COLO829 (cell line): ENCODE measurements around the gene GNB1L.
A peak's percentile ranks its signal among the peaks of the same experiment; 100 is the strongest.

Source experiments
- DNase-seq: peaks from one replicate; pipeline ENCODE4 v3.0.0; 2012; ENCODE audit warnings: low spot score

Gene GNB1L

DNA sequence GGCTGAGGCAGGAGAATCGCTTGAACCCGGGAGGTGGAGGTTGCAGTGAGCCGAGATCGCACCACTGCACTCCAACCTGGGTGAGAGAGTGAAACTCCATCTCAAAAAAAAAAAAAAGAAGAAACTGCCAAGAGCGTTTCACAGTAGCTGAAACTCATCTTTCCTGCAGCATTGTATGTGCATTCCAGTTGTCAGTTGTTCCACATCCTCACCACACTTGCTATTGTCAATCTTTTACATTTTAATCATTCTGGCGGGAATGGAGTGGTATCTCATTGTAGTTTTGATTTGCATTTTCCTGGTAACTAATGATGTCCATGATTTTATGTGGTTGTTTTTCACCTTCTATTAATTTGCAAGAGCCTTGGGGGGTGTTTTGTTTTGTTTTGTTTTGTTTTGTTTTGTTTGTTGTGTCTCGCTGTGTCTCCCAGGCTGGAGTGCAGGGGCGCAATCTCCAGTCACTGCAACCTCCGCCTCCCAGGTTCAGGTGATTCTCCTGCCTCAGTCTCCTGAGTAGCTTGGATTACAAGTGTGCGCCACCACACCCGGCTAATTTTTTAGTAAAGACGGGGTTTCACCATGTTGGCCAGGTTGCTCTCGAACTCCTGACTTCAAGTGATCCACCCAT, 8.1 kb upstream of the GNB1L start:
- DNase-seq = no peak

DNA sequence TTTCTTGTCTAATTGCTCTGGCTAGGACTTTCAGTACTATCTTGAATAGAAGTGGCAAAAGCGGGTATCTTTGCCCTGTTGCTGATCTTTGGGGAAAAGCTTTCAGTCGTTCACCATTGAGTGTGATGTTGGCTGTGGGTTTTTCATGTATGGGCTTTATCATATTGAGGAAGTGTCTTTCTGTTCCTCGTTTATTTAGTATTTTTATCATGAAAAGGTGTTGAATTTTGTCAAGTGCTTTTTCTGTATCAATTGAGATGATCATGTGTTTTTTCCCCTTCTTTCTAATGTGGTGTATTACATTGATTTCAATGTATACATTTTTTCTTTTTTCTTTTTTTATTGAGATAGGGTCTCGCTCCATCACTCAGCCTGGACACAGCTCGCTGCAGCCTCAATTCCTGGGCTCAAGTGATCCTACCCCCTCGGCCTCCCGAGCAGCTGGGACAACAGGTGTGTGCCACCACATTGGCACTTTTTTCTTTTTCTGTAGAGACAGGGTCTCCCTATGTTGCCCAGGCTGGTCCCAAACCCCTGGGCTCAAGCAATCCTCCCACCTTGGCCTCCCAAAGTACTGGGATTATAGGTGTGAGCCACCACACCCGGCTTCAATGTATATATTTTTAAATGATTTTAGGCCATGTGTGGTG, 5.3 kb upstream of the GNB1L start:
- no peak for DNase-seq

DNA sequence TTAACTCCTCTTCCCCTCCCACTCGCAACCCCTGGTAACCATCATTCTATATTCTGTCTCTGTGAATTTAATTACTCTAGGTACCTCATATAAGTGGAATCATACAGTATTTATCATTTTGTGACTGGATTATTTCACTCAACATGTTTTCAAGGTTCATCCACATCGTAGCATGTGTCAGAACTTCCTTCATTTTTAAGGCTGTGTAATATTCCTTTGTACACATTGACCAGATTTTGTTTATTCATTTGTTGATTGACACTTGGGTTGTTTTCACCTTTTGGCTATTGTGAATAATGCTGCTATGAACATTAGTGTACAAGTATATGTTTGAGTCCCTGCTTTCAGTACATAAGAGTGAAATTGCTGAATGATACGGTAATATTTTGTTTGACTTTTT, 2.7 kb upstream of the GNB1L start:
- DNase-seq = no peak

DNA sequence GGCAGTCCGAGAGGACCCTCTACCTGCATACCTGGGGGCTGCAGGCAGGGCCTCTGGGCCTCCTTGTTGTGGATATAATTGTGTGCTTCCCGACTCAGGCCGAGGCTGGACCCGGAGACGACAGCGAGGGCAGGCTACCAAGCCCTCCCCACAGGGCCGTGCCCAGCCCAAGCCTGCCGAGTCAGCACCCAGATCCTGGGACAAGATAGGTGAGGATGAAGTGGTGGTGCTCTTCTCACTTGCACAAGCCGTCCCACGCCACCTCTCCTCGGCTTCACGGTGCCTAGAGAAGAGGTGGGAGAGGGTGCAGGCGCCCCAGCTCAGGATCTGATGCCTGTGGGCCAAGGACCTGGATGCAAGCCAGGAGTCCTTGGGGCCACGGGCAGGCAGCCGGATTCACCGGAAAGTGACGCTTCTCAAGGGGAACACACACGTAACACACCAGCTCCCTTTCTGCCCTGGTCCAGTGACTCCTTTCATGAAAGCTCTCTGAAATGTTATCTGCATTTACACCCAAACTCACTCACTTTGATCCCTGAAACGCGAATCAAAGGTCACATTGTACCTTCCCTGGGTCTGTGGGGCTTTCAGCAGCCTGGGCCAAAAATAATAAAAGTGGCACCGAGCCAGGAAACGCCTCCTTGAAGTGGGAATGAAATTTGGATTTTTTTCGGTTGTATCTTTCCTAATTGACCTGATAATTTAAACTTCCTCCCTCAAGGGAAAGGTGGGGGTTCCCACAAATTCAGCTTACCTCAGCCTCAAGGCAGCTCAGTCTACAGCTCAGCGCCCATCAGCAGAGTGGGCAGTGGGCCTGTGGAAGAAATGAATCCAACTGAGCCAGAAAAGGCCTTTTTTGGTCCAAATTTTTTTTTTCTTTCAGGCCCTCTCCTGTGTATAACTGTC, 1.1 kb upstream of the GNB1L start:
- DNase-seq = peak; percentile 92

DNA sequence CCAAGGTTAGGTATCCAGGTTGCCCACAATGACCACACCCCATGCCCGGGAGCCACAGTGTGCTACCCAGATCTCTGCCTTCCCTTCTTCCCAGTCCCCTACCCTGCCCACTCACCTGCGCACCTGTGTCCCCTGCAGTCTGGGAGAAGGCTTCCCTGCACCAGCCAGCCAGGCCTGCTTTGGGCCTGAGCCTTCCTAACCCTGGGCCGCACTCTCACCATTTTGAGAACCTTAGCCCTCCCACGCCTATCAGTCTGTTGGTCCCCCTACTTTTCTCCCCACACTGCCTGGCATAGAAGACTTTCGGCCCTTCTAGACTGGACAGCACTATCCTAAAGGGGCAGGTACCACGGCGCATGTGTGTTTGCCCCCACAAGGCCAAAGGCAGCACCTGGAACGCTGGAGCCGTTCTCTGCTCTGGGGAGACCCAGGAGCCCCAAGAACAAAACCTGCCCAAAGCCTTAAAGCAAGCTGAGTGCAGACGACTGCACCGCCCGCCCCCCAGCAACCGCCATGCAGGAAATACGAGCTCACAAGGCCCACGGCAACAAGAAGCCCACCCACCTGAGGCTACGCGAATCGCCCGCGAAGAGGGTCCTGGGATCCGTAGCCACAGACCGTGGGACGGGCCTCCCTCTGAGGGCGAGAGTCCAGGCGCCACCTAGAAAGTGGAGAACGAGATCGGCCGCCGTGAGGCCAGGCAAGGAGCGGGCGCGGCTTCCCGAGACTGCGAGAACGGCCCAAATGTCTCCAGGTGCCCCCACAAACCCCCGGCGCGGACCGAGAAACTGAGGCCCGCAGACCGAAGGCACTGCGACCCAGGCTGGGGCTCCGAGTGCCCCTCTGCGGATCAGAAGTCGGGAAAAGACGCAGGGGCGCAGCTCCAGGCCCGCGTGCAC, 546 bp downstream of the GNB1L start:
- no peak for DNase-seq

DNA sequence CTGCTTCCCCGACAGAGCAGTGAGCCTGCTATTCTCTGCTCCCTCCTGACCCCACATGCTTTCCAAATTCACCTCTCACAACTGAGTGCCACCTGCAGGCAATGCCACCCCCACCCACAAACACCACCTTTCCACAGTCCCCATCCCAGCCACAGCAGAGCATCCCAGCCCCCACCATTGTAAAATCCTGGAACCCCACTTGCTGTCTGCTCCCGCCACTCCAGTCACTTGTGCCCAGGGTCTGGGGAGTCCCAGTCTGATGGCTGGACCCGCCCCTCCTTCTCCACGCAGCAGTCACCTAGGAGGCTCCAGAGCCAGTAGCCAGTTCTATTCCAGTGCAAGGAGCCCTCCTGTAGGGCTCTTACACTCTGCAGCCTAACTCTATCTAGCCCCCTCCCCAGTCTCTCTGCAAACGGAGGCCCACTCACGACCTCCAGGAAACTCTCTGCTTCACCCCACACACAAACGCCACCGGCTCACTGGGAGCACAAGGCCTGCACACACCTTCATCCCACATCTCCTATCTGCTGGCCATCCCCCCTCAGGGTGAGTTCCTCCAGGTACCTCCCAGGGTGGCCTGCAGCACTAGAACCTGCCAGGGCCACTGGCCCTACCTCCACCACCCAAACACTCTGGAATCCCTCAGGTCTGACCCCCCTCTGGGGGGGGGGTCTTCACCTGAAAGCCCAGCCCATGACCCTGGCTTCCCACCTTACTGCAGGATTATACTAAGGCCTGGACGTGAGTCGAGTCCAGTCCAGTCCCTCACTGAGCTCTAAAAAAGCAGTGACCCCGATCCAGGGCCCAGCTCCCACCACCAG, 1.4 kb downstream of the GNB1L start:
- no peak for DNase-seq

DNA sequence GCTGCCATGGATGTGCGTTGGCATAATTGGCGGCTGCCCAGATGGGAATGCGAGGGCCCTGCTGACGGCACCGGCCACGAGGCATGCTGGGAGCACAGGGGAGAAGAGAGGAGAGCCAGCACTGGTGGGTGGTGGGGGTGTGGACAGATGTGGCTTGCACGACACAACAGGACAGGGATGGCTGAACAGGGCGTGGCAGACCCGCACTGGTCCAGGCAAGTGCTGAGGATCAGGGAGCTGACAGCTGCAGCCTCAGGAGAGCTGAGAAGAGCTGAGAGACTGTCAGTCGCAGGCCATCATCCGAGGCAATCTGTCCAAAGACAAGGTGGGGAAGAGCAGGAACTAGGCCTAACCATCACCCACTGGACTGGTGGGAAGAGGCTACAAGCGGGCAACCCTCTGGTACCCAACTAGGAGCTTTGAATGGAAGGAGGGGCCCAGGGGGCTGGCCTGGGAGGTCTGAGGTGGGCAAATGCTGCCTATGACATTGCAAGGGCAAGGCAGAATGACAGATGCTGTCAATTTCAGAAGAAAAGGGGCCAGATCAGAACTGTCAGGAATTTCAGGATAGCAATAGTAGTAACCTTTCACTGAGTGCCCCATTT, 2.4 kb downstream of the GNB1L start:
- no peak for DNase-seq

DNA sequence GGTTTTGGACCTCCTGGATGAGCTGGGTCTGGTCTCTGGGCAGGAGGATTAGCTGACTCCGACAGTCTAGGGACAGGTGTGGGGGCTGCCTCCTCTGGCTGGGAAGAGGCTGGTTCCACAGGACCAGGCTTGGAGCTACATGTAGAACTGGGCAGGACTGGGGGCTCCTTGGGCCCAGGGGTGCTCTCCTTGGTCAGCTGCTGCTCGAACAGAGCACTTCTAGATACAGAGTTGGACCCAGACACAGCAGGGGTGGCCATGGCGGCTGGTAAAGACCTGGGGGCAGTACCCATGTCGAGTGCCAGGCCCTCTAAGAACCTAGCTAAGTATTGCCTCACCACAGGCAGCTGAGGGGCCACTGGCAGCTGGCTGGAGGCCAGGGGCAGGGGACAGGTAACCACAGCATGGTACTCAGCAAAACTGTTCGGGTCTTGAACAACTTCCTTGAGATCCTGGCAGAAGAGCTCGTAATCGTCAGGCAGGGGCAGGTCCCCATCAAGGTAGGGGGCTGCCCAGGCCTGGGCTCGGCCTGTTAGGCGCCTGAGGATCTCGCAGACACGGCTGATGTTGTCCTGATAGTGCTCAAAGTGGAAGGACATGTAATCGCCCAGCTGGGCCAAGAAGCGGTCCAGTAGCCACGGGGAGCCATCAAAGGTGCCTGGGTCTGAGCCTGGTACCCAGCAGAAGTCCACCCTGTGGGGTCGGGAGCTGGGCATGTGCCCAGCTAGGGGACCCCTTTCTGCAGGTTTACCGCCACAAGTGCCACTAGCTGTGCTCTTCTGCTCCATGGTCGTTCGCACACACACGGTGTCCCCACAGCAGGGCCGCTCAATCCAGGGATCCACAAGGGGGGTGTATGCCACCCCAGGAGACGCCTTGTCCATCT, 3.1 kb downstream of the GNB1L start:
- no peak for DNase-seq

DNA sequence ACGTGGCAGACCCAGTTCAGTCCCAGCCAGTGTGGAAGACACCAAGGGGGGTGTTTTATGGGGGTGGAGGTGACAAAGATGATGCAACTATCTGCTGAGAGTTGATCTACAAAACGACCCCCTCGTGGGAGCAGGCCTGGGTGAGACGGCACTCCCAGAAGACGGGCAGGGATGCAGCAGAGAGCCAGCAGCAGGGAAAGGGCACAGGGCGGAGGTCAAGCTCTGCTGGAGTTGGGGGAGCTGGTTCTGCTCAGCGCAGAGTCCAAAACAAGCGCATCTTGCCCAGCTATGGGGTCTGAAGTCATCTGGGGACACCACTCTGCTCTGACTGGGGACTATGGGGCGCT, 3.9 kb downstream of the GNB1L start:
- no peak for DNase-seq

DNA sequence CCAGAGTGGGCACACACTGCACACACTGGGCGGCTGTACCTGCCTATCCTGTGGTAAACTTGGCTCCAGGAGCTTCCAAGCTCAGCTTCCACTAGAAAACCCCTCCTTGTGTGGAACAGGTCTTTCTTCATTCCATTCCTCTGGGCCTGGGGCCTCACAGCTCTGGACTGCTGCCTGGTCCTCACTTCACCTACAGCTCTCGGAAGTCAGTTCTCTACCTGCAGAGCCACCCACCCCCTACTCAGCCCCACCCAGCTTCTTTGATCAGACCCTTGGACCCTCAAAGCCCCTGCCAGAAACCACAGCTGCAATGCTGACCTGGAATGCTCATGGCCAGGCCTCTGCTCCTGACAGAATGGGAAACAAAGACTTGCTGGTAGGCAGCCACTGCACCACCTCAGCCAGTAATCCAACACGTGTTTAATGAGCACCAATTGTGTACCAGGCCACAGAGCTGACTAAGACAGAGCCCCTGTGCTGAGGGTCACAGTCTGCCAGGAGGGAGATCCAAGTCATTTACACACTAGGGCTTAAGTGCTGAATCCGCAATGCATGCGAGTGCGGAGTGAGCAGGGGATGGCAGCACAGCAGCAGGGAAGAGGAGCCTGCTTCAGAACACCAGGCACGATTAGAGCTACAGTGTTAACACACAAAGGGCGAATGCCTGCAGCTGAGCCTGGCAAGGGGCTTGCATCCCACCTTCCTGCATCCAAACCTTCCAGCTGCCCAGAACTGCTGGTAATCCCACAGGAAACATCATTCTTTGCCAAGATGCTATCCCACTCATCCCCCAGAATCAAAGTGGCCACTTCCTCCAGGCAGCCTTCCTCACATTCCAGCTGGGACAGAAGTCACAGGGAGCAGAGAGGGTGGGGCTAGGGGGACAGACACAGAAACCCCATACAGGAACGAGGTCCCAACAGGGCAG, 4.6 kb downstream of the GNB1L start:
- DNase-seq = no peak

DNA sequence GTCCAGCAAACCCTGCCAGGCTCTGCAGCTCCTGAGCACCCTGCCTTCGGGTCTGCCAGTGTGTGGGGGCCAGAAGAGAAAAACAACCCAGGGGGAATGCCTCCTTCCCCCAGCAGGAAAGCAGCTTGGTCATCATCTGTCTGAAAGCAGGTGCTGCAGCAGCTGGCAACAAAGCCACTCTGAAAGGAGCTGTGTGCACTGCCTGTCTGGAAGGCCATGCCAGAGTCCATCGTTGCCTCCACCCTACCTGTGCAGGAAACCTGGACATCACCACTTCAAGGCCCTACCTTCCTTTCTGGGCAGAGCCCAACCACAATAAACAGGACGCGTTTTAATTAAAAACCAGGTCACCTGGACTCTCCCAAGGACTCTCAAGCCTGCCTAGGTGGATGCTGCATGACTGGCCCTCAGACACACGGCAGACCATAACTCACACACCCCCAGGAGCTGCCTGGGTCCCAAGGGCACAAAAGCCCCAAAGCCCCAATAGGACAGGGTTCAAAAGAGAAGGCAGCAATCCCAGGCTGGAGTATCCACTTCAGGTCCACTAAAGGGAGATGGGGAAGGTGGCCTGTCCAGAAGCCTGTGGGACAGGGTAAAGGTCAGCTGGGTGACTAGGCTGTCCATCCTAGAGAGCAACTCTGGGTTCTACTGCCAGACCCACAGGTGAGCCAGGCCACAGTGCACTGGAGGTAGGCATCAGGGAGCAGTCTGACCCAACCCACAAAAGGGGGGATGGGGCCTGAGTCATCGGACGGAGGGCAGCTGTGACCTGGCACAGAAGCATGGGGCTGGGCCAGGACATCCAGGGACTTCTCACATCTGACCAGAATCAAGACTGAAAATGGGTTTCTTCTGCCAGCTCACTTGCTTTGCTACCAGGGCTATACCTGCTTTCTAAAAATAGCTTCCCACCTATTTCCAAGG, 6.1 kb downstream of the GNB1L start:
- DNase-seq = no peak

DNA sequence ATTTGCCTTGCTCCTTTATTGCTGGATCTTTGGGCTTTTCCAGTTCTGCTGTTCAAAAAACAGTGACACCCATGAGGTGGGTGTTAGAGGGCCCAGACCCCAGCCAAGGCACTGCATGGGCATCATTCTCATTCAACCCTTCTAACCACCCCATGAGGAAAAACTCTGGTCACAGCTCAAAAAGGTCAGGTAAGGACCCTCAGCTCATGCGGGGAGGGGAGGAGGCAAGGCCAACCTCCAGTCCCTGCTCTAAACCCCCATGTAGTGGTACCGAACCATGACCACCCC, 7.4 kb downstream of the GNB1L start:
- DNase-seq = no peak

DNA sequence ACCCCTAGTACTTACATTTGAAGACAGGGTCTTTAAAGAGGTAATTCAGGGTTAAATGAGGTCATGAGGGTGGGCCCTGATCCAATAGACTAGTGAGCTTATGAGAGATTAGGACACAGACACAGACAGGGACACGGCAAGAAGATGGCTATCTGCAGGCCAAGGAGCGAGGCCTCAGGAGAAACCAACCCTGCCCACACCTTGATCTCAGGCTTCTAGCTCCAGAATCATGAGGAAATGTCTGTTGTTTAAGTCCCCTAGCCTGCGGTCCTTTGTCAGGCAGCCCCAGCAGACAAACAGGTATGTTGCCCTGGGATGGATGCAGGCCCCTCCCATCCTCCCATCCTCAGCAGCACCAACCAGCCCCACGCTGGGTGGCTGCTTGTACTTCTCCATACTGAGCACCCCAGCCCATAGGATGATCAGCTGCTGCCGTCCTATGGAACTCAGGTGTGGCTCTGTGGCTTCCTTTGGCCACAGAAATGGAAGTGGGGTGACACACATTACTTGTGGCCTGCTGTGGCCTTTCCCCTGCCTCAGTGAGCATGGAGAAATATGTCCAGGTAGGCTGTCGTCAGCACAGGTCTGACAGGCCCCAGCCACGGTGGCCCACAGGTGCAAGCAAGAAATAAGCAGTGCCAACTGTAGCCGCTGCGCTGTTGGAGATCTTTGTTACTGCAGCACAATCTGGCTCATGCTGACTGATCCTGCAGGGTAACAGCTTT, 7.9 kb downstream of the GNB1L start:
- no peak for DNase-seq

DNA sequence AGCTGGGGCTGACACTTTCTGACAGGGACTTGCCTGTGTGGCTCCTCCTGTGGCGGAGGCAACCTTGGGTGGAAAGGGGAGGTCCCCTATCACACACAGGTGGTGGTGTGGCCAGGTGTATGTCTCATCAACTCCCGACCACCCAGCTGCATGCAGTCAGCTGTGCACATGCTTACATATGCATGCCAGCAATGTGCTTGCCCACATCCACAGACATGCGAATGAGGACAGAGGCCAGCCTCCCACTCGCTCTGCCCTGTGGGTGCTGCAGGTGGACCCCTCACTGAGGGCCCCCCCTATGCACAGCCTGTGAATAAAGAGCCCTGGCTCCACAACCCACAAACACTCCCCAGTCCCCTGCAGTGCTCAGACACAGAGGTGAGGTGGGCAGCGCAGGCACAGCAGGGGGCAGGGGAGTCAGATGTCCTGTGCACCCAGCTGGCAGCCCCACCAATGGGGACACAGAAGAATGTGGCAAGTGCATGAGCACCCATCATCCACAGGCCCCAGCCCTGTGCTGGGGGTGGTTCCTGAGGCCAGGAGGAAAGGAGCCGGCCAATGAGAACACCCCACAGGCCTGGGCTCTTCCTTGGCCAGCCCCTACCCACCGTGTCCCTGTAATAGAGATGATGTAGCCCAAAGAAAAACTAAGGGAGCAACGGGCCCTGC, 9.5 kb downstream of the GNB1L start:
- no peak for DNase-seq

DNA sequence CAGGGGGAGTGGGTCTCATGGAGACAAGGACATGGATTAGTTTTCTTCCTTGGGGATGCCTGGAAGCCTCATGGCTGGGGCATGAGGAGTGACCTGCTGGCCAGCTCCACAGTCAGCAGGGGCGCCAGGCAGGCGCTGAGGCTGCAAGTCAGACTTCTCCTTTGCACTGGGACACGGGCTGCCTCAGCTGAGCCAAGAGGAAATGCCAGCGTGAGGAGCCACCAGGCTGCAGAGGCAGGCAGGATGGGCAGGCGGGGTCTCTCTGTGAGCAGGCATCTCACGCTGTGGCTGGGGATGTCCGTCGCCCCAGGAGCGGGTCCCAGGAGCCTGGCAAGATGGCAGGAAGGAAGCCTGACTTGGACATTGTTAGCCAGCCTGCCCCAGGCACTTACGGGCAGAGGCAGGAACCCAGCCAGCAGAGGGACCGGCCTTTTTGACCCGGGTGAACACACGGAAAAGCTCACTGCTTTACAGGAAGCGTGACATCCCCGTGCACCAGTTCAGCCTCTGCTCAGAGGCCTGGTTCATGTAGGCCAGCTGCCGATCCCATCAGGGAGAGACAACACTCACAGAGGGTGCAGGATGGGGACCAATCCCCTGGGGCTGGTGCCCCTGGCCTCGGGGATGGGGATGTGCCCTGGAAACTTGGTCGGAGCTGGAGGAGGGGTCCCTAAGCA, 10.2 kb downstream of the GNB1L start:
- no peak for DNase-seq

DNA sequence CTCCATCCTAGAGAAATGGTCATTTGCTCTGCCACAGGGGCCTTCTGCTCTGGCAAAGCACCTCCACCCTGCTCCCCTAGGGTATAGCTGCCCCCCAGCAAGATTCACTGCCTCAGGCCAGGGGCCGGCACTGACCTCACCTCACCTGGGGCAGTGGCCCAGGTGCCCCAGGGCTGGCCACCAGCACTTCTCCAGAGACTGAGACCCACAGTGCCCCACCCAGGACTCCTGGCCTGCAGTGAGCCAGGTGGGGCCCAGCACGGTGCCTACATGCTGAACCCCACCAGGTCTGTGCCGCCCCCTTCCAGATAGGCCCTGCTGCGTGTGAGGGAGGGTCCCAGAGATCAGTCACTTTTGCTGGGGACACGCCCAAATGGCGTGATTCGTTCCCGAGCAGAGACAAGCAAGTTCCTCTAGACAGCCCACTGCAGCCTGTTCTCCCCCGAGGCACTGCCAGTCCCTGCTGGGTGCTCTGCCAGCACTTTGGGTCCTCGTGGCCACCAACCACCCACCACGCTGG, 10.8 kb downstream of the GNB1L start:
- DNase-seq = no peak
